Subcutaneous adipose tissue (tissue), 4 donors: ENCODE measurements around the gene ITGA6. TPM values are rescaled to one million over a fixed set of nuclear protein-coding genes. Genes with fewer than 3 reads are reported as not detected.

Source experiments
- CTCF ChIP-seq: fragments of 450-650 bp; IDR thresholded peaks from one replicate; pipeline ENCODE4 v1.5.1; 2016; ENCODE audit warnings: low read depth, mild to moderate bottlenecking, control low read depth, antibody characterized with exemption, moderate library complexity
- total RNA-seq, 4 donors: library from RNA; depleted of rRNA; stranded (reverse); fragments of >200 nt; gene quantifications; one replicate each; pipeline ENCODE4 v1.1.0, GENCODE V29; 2016

Gene ITGA6
- 100 to 1,000 TPM in 2 of 4 donors, 10 to 100 TPM in 2; 43.7 to 133 (median 78.9) TPM for total RNA-seq

- TF ChIP-seq CTCF, result no peak
Measured at GRCh38 chr2:172427256-172427989, at the start of gene ITGA6. ITGA6 (plus strand) TSS chr2:172427586.

- TF ChIP-seq CTCF, result no peak
Measured at GRCh38 chr2:172380436-172381274, 46.7 kb upstream of the ITGA6 start.

GRCh38 chr2:172381275-172382027 lies 45.9 kb upstream of the ITGA6 start:
- TF ChIP-seq CTCF, result no peak

- TF ChIP-seq CTCF, result no peak
Measured at GRCh38 chr2:172387361-172387760, 40.0 kb upstream of the ITGA6 start.

- TF ChIP-seq CTCF, result no peak
Measured at GRCh38 chr2:172389685-172390339, 37.6 kb upstream of the ITGA6 start.

GRCh38 chr2:172394002-172394401 lies 33.4 kb upstream of the ITGA6 start:
- TF ChIP-seq CTCF, result no peak
